HG03432 (cell line): ENCODE data around the gene ADAMTS17.
"Not testable (repeated sequence)": the region's sequence is repeated elsewhere in the genome, so short reads cannot be mapped to it uniquely, and the experiment has no call there.

Experiments used
- ATAC-seq: cut with Tn5 transposase; IDR thresholded peaks from one replicate; pipeline ENCODE4 v1.9.1; 2021; ENCODE audit warnings: mild to moderate bottlenecking, moderate library complexity; ENCODE audit not compliant: unreplicated experiment

Gene ADAMTS17

DNA sequence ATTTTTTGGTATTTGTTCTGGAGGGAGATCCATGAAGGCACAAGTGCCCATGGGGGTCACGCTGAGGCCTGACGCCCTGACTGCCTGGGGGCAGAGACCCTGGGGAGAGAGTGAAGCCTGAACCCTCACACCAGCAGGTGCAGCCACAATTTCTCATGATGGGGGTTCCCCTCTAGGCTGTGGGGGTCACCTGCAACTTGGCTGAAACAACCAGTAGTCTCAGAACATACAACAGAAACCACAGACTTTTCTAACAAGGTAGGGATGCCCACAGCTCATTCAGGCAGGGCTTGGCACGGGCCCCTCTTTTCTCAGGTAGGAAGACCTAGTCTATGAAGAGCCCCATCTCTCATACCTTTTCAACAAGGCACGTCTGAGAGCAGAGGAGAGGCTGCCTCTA lies 245.1 kb downstream of the ADAMTS17 start:
- no peak for ATAC-seq

DNA sequence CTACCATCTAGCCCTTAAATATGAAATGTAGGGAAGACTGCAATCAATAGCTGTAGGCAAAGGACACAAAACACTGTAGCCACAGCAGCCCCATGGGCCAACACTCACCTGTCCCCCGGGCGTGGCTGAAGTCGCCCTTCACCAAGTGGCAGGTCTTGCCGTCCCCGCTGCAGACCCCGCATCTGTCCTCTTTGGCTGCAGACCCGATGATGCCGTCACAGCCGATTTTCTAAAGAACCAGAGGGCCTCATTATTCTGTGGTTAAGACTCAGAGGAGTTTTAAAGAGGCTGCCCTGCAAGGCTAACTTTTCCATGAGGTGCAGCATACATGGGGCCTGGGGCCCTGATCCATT lies 245.6 kb downstream of the ADAMTS17 start:
- no peak for ATAC-seq

DNA sequence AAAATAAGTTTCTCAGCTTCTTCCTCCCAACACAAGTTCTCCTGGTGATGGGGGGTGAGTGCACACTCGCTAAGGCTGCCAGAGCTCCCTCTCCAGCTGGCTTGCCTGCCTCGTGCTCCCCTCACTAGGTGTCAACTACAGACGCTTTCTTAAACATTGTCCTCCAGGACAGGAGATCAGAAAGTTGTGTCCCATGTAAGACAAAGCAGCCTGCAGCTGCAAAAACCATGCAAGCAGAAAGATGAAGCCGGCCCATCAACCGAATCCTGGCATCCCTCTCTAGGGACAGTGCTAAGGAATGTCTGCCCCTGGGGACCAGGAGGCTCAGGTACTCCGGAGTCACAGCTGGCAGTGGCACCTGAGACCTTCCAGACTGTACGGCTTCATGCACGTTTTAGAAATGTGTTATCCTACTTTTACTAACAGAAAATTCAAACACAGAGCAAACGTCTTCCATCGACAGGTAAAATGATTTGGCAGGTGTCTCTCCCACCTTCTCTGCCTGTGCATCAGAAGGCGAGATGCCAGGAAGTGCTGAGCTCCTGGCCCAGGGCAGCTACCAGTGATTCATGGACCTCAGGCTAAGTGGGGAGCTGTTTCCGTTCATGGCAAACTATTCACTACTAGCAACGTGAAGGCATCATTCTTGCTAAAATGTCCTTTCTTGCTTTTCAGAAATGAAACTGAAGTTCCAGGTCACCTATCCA lies 246.1 kb downstream of the ADAMTS17 start:
- no peak for ATAC-seq

DNA sequence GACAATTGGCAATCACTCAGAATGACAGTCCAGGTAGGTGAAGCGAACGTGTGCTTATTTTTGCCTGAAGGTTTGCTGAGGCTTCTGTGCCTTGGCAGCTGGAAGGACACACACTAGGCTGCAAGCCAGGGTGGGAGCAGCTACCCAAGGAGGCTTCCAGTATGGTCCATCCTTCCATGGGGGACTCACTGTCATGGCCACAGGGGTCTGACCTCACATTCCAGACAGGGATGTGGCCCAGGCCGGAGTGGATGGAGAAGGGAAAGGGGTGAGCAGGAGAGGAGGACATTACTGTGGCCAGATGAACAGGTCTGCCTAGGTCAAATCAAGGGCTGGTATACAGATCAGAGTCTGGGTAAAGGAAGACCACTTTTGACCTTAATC lies 247.7 kb downstream of the ADAMTS17 start:
- ATAC-seq, result no peak

DNA sequence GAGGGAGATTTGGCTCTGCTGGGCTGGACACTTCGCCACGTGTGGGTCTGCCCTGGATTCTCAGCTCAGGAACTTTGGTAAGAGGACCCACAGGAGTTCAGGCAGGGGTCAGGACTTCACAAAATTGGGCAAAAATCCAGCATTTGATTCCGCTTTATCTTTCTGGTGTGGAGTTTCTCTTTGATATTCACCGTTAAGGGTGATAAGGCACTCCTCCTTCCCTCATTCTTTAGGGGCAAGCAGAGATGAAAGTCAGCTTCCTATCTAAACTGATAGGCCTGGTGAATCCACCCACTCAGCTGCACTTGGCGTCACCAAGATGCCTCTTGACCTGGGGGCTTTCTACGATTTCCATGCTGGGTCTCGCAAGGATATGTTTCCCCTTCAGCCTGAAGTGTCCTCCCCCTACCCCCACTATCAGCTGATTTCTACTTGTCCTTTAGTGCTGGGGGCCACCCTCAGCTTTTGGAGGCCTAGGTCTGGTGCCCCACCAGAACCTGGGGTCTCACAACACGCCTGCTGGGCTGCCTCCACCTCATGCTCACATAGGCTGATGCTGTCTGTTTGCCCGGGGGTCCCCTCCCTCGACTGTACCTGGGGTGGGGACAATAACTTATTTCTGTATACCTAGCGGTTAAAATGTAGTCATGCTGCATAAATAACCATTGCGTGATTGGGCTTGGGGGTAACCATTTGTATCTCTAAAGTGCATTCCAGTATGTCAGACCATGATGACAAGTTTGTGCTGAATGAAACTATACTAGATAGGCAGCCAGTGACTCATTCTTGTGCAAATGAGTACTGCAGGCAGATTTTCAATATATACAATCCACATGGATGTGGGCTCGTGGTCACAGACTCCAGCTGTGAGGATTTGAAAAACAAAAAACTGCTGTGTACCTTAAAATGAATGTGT lies 248.3 kb downstream of the ADAMTS17 start:
- no peak for ATAC-seq

DNA sequence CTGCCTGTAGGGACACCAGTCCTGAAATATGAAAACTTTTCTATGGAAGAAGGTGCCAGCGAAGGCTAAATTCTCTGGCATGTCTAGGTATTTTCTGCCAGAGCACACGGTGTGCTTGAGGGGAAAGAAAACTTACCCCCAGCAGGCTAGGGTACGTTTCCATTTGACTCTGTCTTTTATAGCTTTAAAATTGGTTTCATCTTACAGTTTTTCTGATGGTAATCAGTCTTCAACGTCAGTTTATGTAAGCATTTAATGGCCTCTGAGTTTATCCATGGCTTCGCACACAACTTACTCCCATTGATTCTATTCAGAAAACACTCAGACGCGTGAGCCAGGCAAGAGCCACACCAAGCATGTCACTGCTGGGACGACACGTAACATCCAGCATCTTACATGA lies 249.7 kb downstream of the ADAMTS17 start:
- ATAC-seq, result no peak

DNA sequence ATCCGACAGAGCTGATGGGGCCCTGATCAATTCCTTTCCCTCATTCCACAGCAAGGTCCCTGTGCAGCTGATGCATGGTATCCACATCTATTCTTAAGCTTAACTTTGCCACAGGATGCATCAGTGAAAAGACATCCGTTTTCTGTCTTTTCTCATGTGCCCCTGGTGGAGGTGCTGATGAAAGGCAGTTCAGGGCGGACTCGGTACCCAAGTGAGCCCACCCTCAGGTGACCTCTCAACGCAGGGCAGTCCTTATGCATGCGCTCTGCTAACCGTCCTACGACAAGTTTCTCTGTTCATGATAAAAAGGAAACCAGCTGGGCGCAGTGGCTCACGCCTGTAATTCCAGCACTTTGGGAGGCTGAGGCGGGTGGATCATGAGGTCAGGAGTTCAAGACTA lies 251.4 kb downstream of the ADAMTS17 start:
- ATAC-seq, result no peak

DNA sequence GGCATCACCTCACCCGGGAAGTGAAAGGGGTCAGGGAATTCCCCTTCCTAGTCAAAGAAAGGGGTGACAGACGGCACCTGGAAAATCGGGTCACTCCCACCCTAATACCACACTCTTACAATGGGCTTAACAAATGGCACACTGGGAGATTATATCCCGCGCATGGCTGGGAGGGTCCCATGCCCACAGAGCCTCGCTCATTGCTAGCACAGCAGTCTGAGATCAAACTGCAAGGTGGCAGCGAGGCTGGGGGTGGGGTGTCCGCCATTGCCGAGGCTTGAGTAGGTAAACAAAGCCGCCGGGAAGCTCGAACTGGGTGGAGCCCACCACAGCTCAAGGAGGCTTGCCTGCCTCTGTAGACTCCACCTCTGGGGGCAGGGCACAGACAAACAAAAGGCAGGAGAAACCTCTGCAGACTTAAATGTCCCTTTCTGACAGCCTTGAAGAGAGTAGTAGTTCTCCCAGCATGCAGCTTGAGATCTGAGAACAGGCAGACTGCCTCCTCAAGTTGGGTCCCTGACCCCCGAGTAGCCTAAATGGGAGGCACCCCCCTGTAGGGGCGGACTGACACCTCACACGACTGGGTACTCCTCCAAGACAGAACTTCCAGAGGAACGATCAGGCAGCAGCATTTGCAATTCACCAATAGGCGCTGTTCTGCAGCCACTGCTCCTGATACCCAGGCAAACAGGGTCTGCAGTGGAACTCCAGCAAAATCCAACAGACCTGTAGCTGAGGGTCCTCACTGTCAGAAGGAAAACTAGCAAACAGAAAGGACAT lies 257.5 kb downstream of the ADAMTS17 start:
- ATAC-seq, result not testable (repeated sequence)

DNA sequence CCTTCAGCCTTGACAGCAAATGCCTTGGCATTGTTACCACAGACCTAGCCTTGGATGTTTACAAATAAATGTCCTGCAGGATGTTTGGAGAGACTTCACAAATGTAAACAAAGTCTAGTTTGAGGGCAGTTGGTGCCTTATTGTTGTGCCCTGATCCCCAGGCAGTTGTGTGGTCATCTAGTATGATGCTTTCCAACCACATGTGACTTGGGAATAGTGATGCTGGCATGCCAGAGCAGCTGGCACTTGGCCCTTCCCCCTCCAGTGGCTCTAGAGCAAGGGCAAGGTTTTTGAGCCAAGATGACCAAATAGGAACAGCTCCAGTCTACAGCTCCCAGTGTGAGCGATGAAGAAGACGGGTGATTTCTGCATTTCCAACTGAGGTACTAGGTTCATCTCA lies 258.2 kb downstream of the ADAMTS17 start:
- ATAC-seq, result no peak

DNA sequence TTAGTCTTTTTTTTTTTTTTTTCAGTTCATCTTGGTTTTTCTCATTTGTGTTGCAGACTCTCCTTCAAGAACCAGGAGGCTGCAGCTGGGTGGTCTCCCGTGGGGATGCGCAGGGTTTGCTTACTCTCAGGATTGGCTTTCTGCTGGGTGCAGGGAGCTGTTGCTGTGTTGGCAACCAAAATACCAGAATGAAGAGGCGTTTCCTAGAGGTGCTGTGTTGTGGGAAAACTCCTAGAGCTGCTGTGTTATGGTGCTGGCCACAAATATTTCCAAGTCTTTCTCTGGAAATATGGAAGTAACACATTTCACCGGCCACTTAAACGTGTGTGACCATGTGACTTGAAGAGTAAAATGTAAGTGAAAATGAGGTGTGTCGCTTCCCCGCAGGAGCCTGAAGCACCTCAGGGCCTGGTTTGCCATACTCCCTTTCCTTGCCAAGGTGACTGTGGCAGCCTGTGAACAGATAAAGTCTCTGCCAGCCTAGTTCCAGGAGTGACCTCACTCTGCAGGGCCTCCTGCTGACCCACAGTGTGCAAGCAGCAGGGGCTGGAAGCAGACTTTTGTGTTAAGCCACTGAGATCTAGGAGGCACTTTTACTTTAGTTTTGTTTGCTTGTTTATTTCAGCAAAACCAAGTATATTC lies 258.9 kb downstream of the ADAMTS17 start:
- no peak for ATAC-seq

DNA sequence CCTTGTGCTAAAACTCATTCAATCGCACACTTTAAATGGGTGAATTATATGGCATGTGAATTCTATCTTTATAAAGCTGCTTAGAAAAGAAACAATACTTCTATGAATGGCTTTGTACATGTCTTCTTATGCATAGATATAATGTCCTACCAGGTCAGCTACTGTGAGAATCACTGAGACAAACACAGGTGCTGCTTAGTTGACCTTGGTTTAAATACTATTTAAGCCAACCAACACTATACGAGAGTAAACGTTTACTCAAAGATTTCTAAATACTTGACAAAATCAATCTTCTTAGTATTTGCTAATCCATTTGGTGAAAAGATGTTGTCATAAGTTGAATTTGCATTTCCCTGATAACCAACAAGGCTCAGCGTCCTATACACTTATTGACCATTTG lies 260.3 kb downstream of the ADAMTS17 start:
- no peak for ATAC-seq

DNA sequence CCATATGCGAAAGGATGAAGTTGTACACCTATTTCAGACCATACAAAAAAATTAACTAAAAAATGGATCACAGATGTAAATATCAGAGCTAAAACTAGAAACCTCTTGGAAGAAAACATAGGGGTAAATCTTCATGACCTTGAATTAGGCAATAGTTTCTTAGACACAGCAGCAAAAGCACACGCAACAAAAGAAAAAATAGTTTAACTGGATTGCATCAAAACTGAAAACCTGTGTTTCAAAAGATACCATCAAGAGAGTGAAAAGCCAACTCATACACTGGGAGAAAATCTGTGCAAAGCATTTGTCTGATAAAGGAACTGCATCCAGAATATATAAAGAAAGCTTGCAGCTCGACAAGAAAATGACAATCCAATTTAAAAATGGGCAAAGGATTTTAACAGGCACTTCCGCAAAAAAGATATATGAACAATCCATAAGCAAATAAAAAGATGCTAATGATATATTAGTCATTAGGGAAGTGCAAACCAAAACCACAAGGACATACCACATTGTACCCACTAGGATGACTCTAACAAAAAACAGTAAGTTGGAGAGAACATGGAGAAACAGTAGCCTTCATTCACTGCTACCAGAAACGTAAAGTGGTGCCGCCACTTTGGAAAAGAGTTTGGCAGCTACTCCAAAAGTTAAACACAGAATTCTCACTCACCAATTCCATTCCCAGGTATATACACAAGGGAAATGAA lies 263.1 kb downstream of the ADAMTS17 start:
- no peak for ATAC-seq

DNA sequence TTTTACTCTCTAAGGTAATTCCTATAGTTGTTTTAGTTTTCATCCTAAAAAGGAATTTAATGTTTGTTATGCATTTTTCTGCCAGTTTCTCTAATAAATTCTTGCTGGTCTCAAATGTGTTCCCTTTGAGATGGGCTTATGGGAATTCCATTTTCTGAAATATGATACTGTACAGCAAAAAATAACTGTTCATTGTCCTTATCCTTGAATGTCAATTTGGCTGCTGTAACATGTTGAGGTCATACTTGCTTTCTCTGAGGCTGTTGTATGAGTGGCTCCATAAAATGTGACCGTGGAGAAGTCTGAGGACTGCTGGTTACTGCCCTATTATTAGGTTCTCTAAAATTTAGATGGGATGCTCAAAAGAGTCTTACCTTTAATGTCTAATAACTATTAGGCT lies 266.5 kb downstream of the ADAMTS17 start:
- no peak for ATAC-seq

DNA sequence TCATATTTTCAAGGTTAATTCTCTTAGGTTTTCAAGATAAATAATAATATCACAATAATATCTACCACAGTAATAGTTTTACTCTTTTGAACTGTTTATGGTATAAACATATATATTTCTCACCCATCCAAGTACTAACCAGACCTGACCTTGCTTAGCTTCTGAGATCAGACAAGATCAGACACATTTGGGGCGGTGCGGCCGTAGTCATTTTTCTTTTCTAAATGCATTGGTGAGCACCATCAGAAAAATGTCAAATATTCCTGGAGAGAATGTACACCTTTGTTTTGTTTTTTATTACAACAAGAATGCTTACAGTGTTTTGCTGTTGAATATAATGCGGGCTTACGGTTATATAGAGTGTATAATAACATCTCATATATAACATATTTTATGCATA lies 267.8 kb downstream of the ADAMTS17 start:
- no peak for ATAC-seq

DNA sequence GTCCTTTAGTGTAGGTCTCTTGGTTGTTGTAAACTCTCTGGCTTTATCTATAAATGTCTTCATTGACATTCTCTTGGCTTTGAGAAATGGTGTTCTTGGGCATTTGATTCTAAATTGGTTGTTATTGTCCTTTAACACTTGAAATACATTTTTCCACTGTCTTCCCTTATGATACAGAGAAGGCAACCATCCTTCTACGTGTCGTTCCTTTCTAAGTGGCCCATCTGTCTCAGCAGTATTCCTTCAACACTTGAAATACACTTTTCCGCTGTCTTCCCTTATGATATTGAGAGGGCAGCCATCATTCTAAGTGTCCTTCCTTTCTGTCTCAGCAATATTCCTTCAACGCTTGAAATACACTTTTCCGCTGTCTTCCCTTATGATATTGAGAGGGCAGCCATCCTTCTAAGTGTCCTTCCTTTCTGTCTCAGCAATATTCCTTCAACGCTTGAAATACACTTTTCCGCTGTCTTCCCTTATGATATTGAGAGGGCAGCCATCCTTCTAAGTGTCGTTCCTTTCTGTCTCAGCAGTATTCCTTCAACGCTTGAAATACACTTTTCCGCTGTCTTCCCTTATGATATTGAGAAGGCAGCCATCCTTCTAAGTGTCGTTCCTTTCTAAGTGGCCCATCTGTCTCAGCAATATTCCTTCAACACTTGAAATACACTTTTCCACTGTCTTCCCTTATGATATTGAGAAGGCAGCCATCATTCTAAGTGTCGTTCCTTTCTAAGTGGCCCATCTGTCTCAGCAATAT lies 275.1 kb downstream of the ADAMTS17 start:
- ATAC-seq, result not testable (repeated sequence)

DNA sequence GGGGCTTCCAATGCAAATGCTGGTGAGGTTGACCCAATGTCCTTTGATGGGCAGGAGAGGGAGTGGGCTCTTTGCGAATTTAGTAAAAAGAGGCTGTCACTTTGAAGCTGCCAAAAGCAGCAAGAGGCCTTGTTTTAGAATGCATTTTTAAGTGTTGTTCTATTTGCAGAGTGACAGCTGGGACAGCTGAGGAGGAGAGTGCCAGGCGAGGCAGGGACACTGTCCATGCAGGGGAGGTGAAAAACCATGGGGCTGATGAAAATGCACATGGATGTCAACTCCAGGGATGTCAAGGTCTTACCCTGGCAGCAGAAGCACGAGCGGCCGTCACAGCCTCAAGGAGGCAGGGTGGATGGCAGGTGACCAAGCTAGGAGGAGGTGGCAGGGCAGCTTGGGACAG lies 279.8 kb downstream of the ADAMTS17 start:
- no peak for ATAC-seq

DNA sequence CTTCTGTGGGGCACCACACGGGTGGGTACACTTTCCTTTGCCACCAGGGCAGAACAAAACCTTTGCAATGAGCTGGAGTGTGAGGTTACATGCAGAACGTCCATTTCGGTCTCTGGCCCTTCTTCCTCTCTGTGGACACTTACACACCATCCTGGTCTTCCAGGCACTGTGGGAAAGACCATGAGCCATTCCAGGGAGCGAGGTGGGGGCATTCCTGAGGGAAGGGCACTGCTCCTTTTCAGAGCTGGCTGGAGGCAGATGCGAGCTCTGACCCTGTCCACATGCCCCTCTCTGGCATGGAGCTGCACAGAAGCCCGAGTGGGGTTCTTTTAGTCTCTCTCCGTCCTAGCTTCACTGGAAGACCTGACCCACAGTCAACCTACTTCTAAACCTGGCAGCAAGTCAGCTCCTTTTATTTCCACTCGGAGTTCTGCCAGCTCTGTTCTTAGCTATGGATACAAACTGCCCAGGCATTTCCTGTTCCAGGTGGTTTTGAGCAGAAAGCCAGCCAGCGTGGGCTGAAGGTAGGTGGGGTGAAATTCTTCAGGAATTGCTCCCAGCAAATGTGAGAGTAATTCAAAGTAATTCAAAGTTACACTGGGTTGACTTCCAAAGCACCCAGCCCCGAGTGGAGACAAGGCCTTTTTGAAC lies 281.4 kb downstream of the ADAMTS17 start:
- no peak for ATAC-seq

DNA sequence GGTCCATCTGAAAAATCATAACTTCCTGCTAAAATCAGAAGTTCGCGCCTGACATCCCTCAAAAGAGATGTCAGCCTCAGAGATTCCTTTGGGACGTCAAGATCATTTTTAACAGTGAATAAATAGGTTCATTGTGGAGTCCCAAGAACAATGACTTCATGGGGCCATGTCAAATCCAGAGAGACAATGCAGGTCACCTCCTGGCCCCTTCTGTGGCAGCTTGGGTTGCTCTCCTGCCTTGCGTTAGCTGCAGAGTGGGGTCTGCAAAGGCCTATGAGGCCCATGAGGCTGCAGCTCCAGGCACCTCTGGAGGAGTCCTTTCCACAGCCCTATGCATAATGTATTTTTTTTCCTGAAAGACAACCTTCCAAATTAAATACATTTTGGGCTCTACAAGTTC lies 282.3 kb downstream of the ADAMTS17 start:
- no peak for ATAC-seq

DNA sequence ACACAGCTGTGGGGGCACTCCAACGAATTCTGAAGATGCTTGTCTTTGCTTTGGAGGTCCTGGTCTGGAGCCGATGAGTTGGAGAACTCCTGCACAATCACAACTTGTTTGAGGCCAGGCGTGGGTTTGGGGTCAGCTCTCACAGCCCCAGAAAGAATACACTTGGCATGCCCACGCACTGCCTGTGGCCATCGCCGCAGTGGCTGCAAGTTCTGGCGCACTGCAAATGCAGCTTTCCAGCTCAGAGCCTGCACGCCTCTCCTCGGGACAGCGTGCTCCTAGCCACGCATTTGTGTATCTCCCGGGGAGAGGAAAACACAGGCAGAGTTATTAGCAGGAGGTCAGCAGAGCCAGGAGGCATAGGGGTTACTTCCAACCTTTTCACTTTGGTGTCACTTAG lies 282.7 kb downstream of the ADAMTS17 start:
- ATAC-seq, result no peak
